ENCODE measurements around the gene PCDHGA11.

Gene PCDHGA11

GRCh38 chr5:141439411-141440141 is 18.7 kb downstream of the PCDHGA11 start:
- no peak overlapping the region for H3K27ac ChIP-seq (ENCODE audit: low read length)

GRCh38 chr5:141440341-141440740 is 19.5 kb downstream of the PCDHGA11 start:
- Histone ChIP-seq H3K4me3 (ENCODE audit: low read depth in 1 of 2, low read length in 2 of 2) (peak overlapping the region in 1 of 2 donors; percentile 39), H3K4me1 (ENCODE audit: control insufficient read depth in 1 of 2, insufficient read depth in 2 of 2, low read length in 2 of 2) (no peaks in the 10 kb centered on the region), H3K27ac (ENCODE audit: low read length) (no peak overlapping the region), H3K36me3 (ENCODE audit: control insufficient read depth in 1 of 2, insufficient read depth in 2 of 2, low read length in 2 of 2) (peaks cover 0 to 3% of the 10 kb centered on the region in 2 donors), H3K27me3 (ENCODE audit: low read depth, low read length) (no peaks in the 10 kb centered on the region), H3K9me3 (ENCODE audit: control insufficient read depth in 1 of 2, low read length in 2 of 2) (peaks cover 28 to 56% of the 10 kb centered on the region in 2 donors)

More at GRCh38 chr5:141439411-141440141, 18.7 kb downstream of the PCDHGA11 start:
- H3K36me3 ChIP-seq (ENCODE audit: control insufficient read depth in 1 of 2, insufficient read depth in 2 of 2, low read length in 2 of 2), result peaks cover 0 to 3% of the 10 kb centered on the region in 2 donors
- peaks cover 31 to 53% of the 10 kb centered on the region in 2 donors for H3K9me3 ChIP-seq (ENCODE audit: control insufficient read depth in 1 of 2, low read length in 2 of 2)
- no peaks in the 10 kb centered on the region for H3K4me1 ChIP-seq (ENCODE audit: control insufficient read depth in 1 of 2, insufficient read depth in 2 of 2, low read length in 2 of 2)
- no peaks in the 10 kb centered on the region for H3K27me3 ChIP-seq (ENCODE audit: low read depth, low read length)
- peak overlapping the region in 1 of 2 donors; percentile 43 for H3K4me3 ChIP-seq (ENCODE audit: low read depth in 1 of 2, low read length in 2 of 2)

GRCh38 chr5:141441571-141442170 is 20.8 kb downstream of the PCDHGA11 start:
- Histone ChIP-seq H3K36me3 (ENCODE audit: control insufficient read depth in 1 of 2, insufficient read depth in 2 of 2, low read length in 2 of 2) (peaks cover 0 to 3% of the 10 kb centered on the region in 2 donors), H3K4me1 (ENCODE audit: control insufficient read depth in 1 of 2, insufficient read depth in 2 of 2, low read length in 2 of 2) (no peaks in the 10 kb centered on the region), H3K27ac (ENCODE audit: low read length) (no peak overlapping the region), H3K27me3 (ENCODE audit: low read depth, low read length) (no peaks in the 10 kb centered on the region), H3K9me3 (ENCODE audit: control insufficient read depth in 1 of 2, low read length in 2 of 2) (peaks cover 16 to 53% of the 10 kb centered on the region in 2 donors), H3K4me3 (ENCODE audit: low read depth in 1 of 2, low read length in 2 of 2) (peak overlapping the region in 1 of 2 donors; percentile 39)

GRCh38 chr5:141465351-141465750 is 44.5 kb downstream of the PCDHGA11 start:
- Histone ChIP-seq H3K4me1 (ENCODE audit: control insufficient read depth in 1 of 2, insufficient read depth in 2 of 2, low read length in 2 of 2) (no peaks in the 10 kb centered on the region), H3K4me3 (ENCODE audit: low read depth in 1 of 2, low read length in 2 of 2) (no peak overlapping the region), H3K27ac (ENCODE audit: low read length) (no peak overlapping the region), H3K36me3 (ENCODE audit: control insufficient read depth in 1 of 2, insufficient read depth in 2 of 2, low read length in 2 of 2) (no peaks in the 10 kb centered on the region), H3K9me3 (ENCODE audit: control insufficient read depth in 1 of 2, low read length in 2 of 2) (no peaks in the 10 kb centered on the region), H3K27me3 (ENCODE audit: low read depth, low read length) (no peaks in the 10 kb centered on the region)
